Right lobe of liver (tissue), 6 donors: ENCODE data around the gene EPHB1. TPM values are rescaled to one million over a fixed set of nuclear protein-coding genes. Genes with fewer than 3 reads are reported as not detected.

Experiments
- ATAC-seq, 4 donors: fragments of 200-7000 bp; cut with Tn5 transposase; one replicate each; pipeline ENCODE4 v1.9.1; 2020; ENCODE audit warnings: mild to moderate bottlenecking in 4 of 4, moderate library complexity in 4 of 4
- DNase-seq, 3 donors: peaks; one replicate each; pipeline ENCODE4 v3.0.0-alpha.2; 2020
- H3K27ac ChIP-seq, 3 donors: fragments of 200-600 bp; one replicate each; pipeline ENCODE4 v1.8.0; 2022
- H3K27me3 ChIP-seq, 2 donors: fragments of 200-600 bp; one replicate each; pipeline ENCODE4 v1.8.0; 2022
- H3K36me3 ChIP-seq, 4 donors: fragments of 200-600 bp; sonication (generic) in 1 of 4; one replicate each; pipeline versions ENCODE4 v1.5.1 to v1.8.0; 2017 to 2022; ENCODE audit warnings: control low read depth in 1 of 4
- H3K4me1 ChIP-seq, 4 donors: fragments of 200-600 bp; sonication (generic) in 1 of 4; one replicate each; pipeline versions ENCODE4 v1.5.1 to v1.8.0; 2017 to 2022; ENCODE audit warnings: control low read depth in 1 of 4
- H3K4me3 ChIP-seq, 3 donors: fragments of 200-600 bp; one replicate each; pipeline ENCODE4 v1.8.0; 2022
- H3K9me3 ChIP-seq, 4 donors: fragments of 200-600 bp; sonication (generic) in 1 of 4; one replicate each; pipeline versions ENCODE4 v1.5.1 to v1.8.0; 2017 to 2022; ENCODE audit warnings: control low read depth in 1 of 4
- CTCF ChIP-seq, 4 donors: fragments of 200-600 bp in 3 of 4; fragments of 450-650 bp in 1 of 4; IDR thresholded peaks; one replicate each; pipeline versions ENCODE4 v1.5.1 to v1.8.0; 2016 to 2022; ENCODE audit warnings: antibody characterized with exemption in 4 of 4, mild to moderate bottlenecking in 2 of 4
- POLR2A ChIP-seq: fragments of 450-650 bp; IDR thresholded peaks from one replicate; pipeline ENCODE4 v1.6.1; 2017; ENCODE audit warnings: antibody characterized with exemption, mild to moderate bottlenecking
- WGBS: methylation state at CpG from one replicate; pipeline ENCODE4 v1.1.6; 2018; ENCODE audit warnings: low coverage, low lambda C conversion rate; ENCODE audit not compliant: insufficient coverage; ENCODE audit errors: missing lambda C conversion rate; 5-methylcytosine and 5-hydroxymethylcytosine counted together
- intact Hi-C, 2 donors: fragments of 100-400 bp; cut with DNase I; formaldehyde crosslinking; loops; one replicate each; pipeline versions ENCODE4 v1.11.2 to v1.14.1; 2022
- total RNA-seq, 6 experiments: library from RNA; depleted of rRNA in 2 of 6; stranded (reverse); fragments of >200 nt in 2 of 6; fragmentation: NEBNext Ultra II Directional in 3 of 6; extraction: Animal tissue kit (Norgen Biotek cat#: 25700) in 3 of 6; gene quantifications; one replicate each; pipeline versions ENCODE4 v1.1.0 to v1.2.4, GENCODE V29; 2016 to 2023
- donor health status: DM: no; HTN: yes; CAD: no.
- donor health status: DM: no; HTN: no; CAD: no.
- donor health status: DM: no; HTN: no; CAD: no.
- donor health status: DM: no; HTN: yes; CAD: no.
- donor health status: DM: no; HTN: yes; CAD: no.

The EPHB1 gene
- total RNA-seq, 6 experiments from 2014 or later = 0.63 to 10.9 (median 1.8) TPM

DNA sequence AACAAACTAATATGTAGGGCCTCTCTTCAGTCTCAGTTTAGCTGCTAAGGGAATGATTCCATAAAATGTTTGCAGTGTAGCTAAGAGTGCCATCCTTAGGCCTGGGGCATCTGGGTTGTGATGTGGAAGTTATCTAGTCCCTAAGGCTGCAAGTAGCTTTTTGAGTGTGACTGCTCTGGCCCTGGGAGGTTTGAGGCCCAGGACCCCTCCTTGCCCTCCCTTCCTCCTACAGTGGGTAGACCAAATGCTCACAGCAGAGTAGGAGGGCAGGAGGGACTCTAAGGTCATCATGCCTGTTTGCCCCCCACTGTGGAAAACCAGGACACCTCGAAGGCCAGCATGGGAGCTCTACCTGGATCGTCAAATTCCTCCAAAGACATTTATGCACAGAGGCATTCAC, 115.0 kb downstream of the EPHB1 start:
- Histone ChIP-seq H3K27me3 (no peaks in the 10 kb centered on the region), H3K36me3 (no peaks in the 10 kb centered on the region), H3K9me3 (no peaks in the 10 kb centered on the region), H3K4me1 (no peaks in the 10 kb centered on the region), H3K4me3 (no peak overlapping the region), H3K27ac (no peak overlapping the region)
- no peak for TF ChIP-seq CTCF (IDR thresholded peaks at IDR 0.05)
- TF ChIP-seq POLR2A = no peak
- intact Hi-C loops = no loop called here
- 80% methylated on average over 1 of the region's 2 CpGs for WGBS
- no peak for ATAC-seq
- DNase-seq = no peak

DNA sequence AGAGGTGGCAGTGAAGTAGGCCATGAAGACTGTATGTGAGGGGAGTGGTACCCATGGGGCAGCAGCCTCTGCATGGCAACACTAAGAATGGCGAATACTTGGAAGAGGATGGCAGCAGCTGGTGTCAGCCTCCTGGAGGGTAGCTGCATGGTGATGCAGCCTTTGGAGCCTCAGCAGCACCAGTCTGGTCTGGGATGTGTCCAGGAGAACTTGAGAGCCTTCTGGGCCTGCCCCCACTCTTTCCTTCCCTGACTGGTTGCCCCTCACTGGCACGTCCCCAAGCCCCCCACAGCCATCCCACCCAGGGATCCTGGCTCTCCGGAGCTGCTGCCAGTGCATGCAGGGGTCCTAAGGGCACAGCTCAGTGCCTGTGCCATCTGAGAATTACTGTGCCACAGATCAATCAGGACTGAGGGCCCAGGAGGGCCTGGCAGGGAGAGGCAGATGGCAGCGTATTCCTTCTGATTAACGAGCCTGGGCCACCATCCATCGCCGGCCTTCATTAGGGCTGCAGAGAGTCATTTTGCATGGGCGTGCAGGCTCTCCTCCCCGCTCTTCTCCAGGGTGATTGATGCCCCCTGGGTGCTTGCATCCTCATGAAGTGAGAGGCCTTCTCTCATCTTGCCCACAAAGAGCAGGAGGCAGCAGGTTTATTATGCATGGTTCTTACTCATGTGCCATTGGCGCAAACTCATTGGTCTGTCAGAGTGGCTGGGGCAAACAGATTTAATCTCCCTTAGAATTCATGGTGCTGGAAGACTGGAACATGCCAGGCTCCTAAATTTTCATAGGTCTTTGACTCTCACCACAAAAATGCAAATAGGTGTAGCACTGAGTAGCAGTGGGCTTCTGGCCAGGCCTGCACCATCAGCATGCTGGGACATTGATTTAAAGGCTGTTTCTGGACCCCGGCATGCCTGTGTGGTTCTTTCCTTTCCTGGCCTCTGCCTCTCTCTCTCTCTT, 116.8 kb downstream of the EPHB1 start:
- Histone ChIP-seq H3K4me3 (no peak overlapping the region), H3K27ac (no peak overlapping the region), H3K9me3 (no peaks in the 10 kb centered on the region), H3K27me3 (no peaks in the 10 kb centered on the region), H3K4me1 (no peaks in the 10 kb centered on the region), H3K36me3 (no peaks in the 10 kb centered on the region)
- intact Hi-C loops = no loop called here
- no peak for DNase-seq
- no peak for TF ChIP-seq POLR2A
- no peak for TF ChIP-seq CTCF (IDR thresholded peaks at IDR 0.05)
- 100% methylated on average over 1 of the region's 11 CpGs for WGBS
- no peak for ATAC-seq

- Histone ChIP-seq H3K4me3 (no peak overlapping the region), H3K9me3 (no peaks in the 10 kb centered on the region), H3K36me3 (no peaks in the 10 kb centered on the region), H3K27me3 (no peaks in the 10 kb centered on the region), H3K4me1 (no peaks in the 10 kb centered on the region), H3K27ac (no peak overlapping the region)
- ATAC-seq (no peak), DNase-seq (no peak)
- TF ChIP-seq POLR2A = no peak
- no peak for TF ChIP-seq CTCF (IDR thresholded peaks at IDR 0.05)
- WGBS = no CpG with 5 or more reads among the region's 37 CpGs
- intact Hi-C loops = no loop called here
These were observed 121.4 kb downstream of the EPHB1 start for GRCh38 chr3:134916276-134916961.

DNA sequence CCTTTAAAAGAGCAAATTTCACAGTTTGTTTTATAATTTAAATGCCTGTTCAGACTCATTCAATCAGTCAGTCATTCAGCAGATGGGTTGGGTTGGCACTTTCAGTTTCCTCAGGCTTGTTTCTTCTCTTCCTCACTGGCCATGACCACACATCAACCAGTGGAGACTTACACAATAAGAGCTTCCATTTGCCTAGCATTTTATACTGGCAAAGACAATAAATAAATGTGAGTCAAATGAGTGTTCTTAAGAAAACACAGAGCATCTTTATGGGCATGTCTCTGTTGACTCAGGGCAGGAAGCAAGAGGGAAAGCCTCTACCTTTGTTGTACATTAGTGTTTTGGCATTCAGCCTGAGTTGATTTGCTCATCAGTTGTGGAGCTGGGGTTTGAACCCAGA, 122.6 kb downstream of the EPHB1 start:
- Histone ChIP-seq H3K27ac (no peak overlapping the region), H3K4me3 (no peak overlapping the region), H3K36me3 (no peaks in the 10 kb centered on the region), H3K4me1 (no peaks in the 10 kb centered on the region), H3K27me3 (no peaks in the 10 kb centered on the region), H3K9me3 (no peaks in the 10 kb centered on the region)
- no peak for DNase-seq
- TF ChIP-seq CTCF (IDR thresholded peaks at IDR 0.05) (no peak), POLR2A (no peak)
- ATAC-seq = no peak
- intact Hi-C loops = no loop called here
